ENCODE results near the gene ABCB1. TPM values are rescaled to one million over a fixed set of nuclear protein-coding genes. Genes with fewer than 3 reads are reported as not detected.

ABCB1 gene
- total and polyA plus RNA-seq, 2 of the 13 experiments (the other 11 are each of a cell fraction or from before 2014, with no cell fraction given) = 42.8 to 52.6 TPM

- TF ChIP-seq TRIM24 (CRISPR knock-in tag; IDR thresholded peaks at IDR 0.05) = no peak
- TF ChIP-seq TSC22D2 (CRISPR knock-in tag; IDR thresholded peaks at IDR 0.05; ENCODE audit: borderline replicate concordance) = no peak
- TF ChIP-seq GZF1 (CRISPR knock-in tag; IDR thresholded peaks at IDR 0.05) = no peak
- TF ChIP-seq PRDM15 (CRISPR knock-in tag; IDR thresholded peaks at IDR 0.05) = no peak
- no peak for TF ChIP-seq ZNF275 (CRISPR knock-in tag; IDR thresholded peaks at IDR 0.05; ENCODE audit: borderline replicate concordance)
- no peak for TF ChIP-seq ZFP36L1 (CRISPR knock-in tag; IDR thresholded peaks at IDR 0.05)
- TF ChIP-seq NR3C1 (CRISPR knock-in tag; IDR thresholded peaks at IDR 0.05) = no peak
- TF ChIP-seq ZKSCAN8 (CRISPR knock-in tag; IDR thresholded peaks at IDR 0.05; ENCODE audit: borderline replicate concordance) = 0 out of 2 replicates have a peak, but pooled peaks have one; percentile 41
- no peak for TF ChIP-seq E2F1 (CRISPR knock-in tag; IDR thresholded peaks at IDR 0.05)
- TF ChIP-seq ZNF816 (CRISPR knock-in tag; IDR thresholded peaks at IDR 0.05; ENCODE audit: borderline replicate concordance) = no peak
- no peak for TF ChIP-seq NFE2L2 (IDR thresholded peaks at IDR 0.05; ENCODE audit: low read length)
- no peak for TF ChIP-seq HNRNPK (IDR thresholded peaks at IDR 0.05; ENCODE audit: low read depth, low read length, poor library complexity, severe bottlenecking)
- no peak for TF ChIP-seq ZNF354B (CRISPR knock-in tag; IDR thresholded peaks at IDR 0.05)
- no peak for TF ChIP-seq ZNF557 (CRISPR knock-in tag; IDR thresholded peaks at IDR 0.05)
- no peak; the same call in 1 of the 2 replicates for TF ChIP-seq ZNF800 (CRISPR knock-in tag; IDR thresholded peaks at IDR 0.05)
- no peak for TF ChIP-seq MAF1 (CRISPR knock-in tag; IDR thresholded peaks at IDR 0.05; ENCODE audit: borderline replicate concordance)
- TF ChIP-seq ZNF747 (CRISPR knock-in tag; IDR thresholded peaks at IDR 0.05; ENCODE audit: borderline replicate concordance) = no peak
- TF ChIP-seq ZNF674 (CRISPR knock-in tag; IDR thresholded peaks at IDR 0.05; ENCODE audit: low read depth) = no peak
- peak; percentile 99 for TF ChIP-seq RXRB (CRISPR knock-in tag; IDR thresholded peaks at IDR 0.05; ENCODE audit: borderline replicate concordance)
- 0 out of 2 replicates have a peak, but pooled peaks have one; percentile 23 for TF ChIP-seq ATF1 (CRISPR knock-in tag; IDR thresholded peaks at IDR 0.05)
Measured at GRCh38 chr7:87463982-87464381, 136.7 kb downstream of the ABCB1 start (continued).
